AG04450 (cell line): ENCODE measurements around the gene SLC26A5. TPM values are rescaled to one million over a fixed set of nuclear protein-coding genes. Genes with fewer than 3 reads are reported as not detected.

ENCODE experiments used
- CTCF ChIA-PET: fragments of 300-600, 350-600 bp; formaldehyde crosslinking; extraction: SDS; loops from one replicate; lab custom pipeline; 2022; ENCODE audit warnings: antibody characterized with exemption, inconsistent platforms; lab: Charles Lee
- POLR2A ChIA-PET: fragments of 350-600 bp; formaldehyde crosslinking; extraction: SDS; loops from one replicate; lab custom pipeline; 2021; ENCODE audit warnings: antibody characterized with exemption, inconsistent platforms; lab: Yijun Ruan, JAX
- DNase-seq: peaks from one replicate; pipeline ENCODE4 v3.0.0-alpha.2; 2011; ENCODE audit warnings: low read depth, low spot score
- H3K27ac ChIP-seq: one replicate; pipeline ENCODE4 v1.5.1; 2012; ENCODE audit warnings: low read depth, low read length, control low read depth
- H3K27me3 ChIP-seq: one replicate; pipeline ENCODE4 v1.6.0; 2012; ENCODE audit warnings: low read length; ENCODE audit not compliant: control insufficient read depth, insufficient read depth
- H3K4me3 ChIP-seq: 2 replicates; pipeline ENCODE4 v1.5.1; 2011; ENCODE audit warnings: mild to moderate bottlenecking, low read depth, low read length, control low read depth
- H3K9me3 ChIP-seq: 2 replicates; pipeline ENCODE4 v1.5.1; 2012; ENCODE audit warnings: low read length; ENCODE audit not compliant: control insufficient read depth, insufficient read depth
- polyA plus RNA-seq: library from polyadenylated mRNA; depleted of rRNA; stranded (reverse); fragments of >200 nt; gene quantifications from 2 replicates; pipeline ENCODE4 v1.2.3, GENCODE V29; 2011; rRNA removed
- small RNA-seq: library from RNA; depleted of rRNA; stranded (forward); fragments of <200 nt; gene quantifications from one replicate; pipeline ENCODE3, GENCODE V24; 2012; ENCODE audit warnings: low read depth; ENCODE audit not compliant: insufficient read length
- TF ChIP-seq, protein P1 (sequence below): IDR thresholded peaks from 2 replicates; pipeline ENCODE4 v1.5.1; 2011; ENCODE audit warnings: low read depth, low read length, control low read depth, inconsistent platforms

The SLC26A5 gene
- polyA plus RNA-seq, 1 experiment: not detected

DNA sequence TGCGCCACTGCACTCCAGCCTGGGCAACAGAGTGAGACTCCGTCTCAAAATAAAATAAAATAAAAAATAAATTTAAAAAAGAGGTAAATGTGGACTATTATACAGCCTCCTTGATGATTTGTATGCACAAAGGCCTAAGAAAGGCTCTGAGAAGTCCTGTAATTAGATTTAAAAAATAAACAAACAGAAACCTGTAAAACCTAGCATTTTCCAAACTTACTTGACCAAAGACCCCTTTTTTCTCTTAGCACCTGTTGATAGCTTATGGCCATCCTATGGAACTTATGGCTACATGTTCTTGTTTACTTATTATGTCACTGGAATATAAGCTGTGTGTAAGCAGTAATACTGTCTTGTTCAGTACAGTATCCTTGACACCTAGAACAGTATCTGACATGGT is 107.1 kb downstream of the SLC26A5 start:
- DNase-seq: no peak
- H3K9me3 ChIP-seq: no peaks in the 10 kb centered on the region
- ChIA-PET CTCF (no interaction called here), POLR2A (no interaction called here)
- H3K27me3 ChIP-seq: no peaks in the 10 kb centered on the region
- H3K27ac ChIP-seq: no peak overlapping the region
- TF ChIP-seq, protein P1, sequence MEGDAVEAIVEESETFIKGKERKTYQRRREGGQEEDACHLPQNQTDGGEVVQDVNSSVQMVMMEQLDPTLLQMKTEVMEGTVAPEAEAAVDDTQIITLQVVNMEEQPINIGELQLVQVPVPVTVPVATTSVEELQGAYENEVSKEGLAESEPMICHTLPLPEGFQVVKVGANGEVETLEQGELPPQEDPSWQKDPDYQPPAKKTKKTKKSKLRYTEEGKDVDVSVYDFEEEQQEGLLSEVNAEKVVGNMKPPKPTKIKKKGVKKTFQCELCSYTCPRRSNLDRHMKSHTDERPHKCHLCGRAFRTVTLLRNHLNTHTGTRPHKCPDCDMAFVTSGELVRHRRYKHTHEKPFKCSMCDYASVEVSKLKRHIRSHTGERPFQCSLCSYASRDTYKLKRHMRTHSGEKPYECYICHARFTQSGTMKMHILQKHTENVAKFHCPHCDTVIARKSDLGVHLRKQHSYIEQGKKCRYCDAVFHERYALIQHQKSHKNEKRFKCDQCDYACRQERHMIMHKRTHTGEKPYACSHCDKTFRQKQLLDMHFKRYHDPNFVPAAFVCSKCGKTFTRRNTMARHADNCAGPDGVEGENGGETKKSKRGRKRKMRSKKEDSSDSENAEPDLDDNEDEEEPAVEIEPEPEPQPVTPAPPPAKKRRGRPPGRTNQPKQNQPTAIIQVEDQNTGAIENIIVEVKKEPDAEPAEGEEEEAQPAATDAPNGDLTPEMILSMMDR: no peak
- H3K4me3 ChIP-seq: no peak overlapping the region

DNA sequence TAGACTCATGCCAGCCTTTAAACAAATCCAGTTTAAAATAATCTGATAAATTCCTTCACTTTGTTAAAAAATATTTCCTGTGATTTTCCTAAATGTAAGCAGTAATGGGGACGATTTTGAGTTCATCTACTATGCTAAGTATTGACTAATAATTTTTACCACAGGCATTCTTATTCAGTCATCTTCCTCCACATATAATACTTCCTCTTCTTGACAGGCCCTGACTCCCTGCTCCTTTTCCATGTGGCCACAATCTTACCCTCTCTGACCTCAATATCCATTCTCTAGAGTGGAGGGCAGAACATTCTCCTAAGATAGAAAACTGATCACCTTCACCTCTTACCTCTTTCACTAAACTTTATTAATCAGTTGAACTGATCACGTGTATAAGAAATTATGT is 109.2 kb downstream of the SLC26A5 start:
- H3K27ac ChIP-seq: no peak overlapping the region
- H3K4me3 ChIP-seq: no peak overlapping the region
- H3K27me3 ChIP-seq: no peaks in the 10 kb centered on the region
- no peaks in the 10 kb centered on the region for H3K9me3 ChIP-seq
- no peak for DNase-seq
- CTCF ChIA-PET: no interaction called here
- TF ChIP-seq, protein P1: no peak
- POLR2A ChIA-PET: no interaction called here

DNA sequence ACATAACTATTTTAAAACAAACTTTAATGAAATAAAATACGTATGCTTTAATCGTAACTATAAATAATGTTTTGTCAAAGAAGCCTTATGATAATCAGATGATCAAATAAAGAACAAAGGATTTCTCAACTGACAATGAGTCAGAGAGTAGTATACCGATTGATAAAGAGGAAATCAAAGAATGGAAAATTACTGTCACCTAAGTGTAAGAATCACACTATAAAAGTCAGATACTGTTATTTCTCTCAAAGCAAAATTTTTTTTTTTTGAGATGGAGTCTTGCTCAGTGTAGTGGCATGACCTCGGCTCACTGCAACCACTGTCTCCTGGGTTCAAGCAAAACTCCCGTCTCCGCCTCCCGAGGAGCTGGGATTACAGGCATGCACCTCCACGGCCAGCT is 120.3 kb downstream of the SLC26A5 start:
- Histone ChIP-seq H3K27me3 (no peaks in the 10 kb centered on the region), H3K9me3 (no peaks in the 10 kb centered on the region), H3K27ac (no peak overlapping the region), H3K4me3 (no peak overlapping the region)
- ChIA-PET POLR2A (no interaction called here), CTCF (no interaction called here)
- TF ChIP-seq, protein P1: no peak
- DNase-seq: no peak

Small RNA genes lying within 50 kb of the gene (small RNA-seq; reads per million reads assigned to genes)
- gene RF00019 (not detected), gene RPS29P16 (not detected)

Other genes starting within 250 kb of the SLC26A5 start
- 77.6 and 91.9 TPM in 2 replicates for gene PMPCB, start 148.8 kb downstream of the SLC26A5 start, polyA plus RNA-seq
- 20.2 and 31.7 TPM in 2 replicates for gene DNAJC2, start 101.4 kb downstream of the SLC26A5 start, polyA plus RNA-seq
- 221 and 266 TPM in 2 replicates for gene PSMC2, start 98.6 kb downstream of the SLC26A5 start, polyA plus RNA-seq